ENCODE data around the gene TMC3.
A peak's percentile ranks its signal among the peaks of the same experiment; 100 is the strongest.

TMC3 gene

DNA sequence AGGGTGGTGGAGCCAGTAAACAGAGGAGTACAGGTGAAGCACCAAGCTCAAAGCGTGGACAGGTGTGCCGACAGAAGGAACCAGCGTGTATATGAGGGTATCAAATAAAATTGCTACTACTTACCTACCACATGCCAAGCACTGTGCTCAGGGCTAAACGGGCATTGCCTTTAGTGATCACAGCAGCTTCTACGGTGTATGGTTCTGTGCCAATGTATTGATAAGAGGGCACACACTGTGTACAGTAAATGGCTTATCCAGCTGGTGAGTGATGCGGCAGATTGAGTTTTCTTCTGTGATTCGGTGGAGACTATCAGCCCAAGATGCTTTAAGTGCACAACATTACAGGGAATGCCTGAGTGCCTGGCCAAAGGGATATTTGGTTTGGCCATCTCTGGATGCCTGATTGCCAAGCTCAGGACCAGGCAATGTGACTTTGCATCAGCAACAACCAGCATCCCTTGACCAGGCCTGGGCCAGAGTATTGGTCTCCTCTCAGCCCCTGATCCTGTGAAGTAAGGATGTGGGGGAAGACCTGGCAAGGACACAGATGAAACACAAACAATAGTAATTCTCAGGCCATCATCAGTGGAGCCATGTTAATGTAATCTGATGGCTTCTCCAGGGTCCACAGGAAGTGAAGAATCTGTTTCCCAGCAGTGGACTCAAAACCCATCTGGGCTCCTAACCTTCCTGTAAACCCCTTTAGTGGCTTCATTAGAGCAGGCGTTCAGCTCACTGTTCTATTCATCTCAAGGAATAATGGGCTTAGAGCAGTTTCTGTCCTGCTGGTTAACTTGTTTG, 64.2 kb downstream of the TMC3 start:
- peaks cover 86% of the 10 kb centered on the region for H3K36me3 ChIP-seq (replicated peaks; ENCODE audit: low read depth, low read length)
- H3K9me3 ChIP-seq (ENCODE audit: insufficient read depth, low read length) = no peaks in the 10 kb centered on the region
- H3K27me3 ChIP-seq (ENCODE audit: low read depth, low read length) = no peaks in the 10 kb centered on the region
- H3K27ac ChIP-seq (ENCODE audit: low read length) = peak overlapping the region; percentile 98
- no peak overlapping the region for H3K4me3 ChIP-seq (ENCODE audit: low read length)
- H3K4me1 ChIP-seq (ENCODE audit: low read length) = peaks cover 100% of the 10 kb centered on the region
- H3K4me2 ChIP-seq (ENCODE audit: low read length) = peak overlapping the region; percentile 31; the same call in 1 of the 2 replicates
- TF ChIP-seq, protein P1, sequence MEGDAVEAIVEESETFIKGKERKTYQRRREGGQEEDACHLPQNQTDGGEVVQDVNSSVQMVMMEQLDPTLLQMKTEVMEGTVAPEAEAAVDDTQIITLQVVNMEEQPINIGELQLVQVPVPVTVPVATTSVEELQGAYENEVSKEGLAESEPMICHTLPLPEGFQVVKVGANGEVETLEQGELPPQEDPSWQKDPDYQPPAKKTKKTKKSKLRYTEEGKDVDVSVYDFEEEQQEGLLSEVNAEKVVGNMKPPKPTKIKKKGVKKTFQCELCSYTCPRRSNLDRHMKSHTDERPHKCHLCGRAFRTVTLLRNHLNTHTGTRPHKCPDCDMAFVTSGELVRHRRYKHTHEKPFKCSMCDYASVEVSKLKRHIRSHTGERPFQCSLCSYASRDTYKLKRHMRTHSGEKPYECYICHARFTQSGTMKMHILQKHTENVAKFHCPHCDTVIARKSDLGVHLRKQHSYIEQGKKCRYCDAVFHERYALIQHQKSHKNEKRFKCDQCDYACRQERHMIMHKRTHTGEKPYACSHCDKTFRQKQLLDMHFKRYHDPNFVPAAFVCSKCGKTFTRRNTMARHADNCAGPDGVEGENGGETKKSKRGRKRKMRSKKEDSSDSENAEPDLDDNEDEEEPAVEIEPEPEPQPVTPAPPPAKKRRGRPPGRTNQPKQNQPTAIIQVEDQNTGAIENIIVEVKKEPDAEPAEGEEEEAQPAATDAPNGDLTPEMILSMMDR (IDR thresholded peaks at IDR 0.05; ENCODE audit: low read depth, low read length) = no peak
- TF ChIP-seq EZH2phosphoT487 (IDR thresholded peaks at IDR 0.05; ENCODE audit: low read depth) = no peak
- peaks cover 50% of the 10 kb centered on the region for H4K20me1 ChIP-seq (ENCODE audit: insufficient read depth, low read length)
- H3K9ac ChIP-seq (ENCODE audit: low read length) = peak overlapping the region; percentile 66; the same call in 1 of the 2 replicates
- peaks cover 59% of the 10 kb centered on the region for H3K79me2 ChIP-seq (ENCODE audit: low read length)
- no peak overlapping the region for H2AFZ ChIP-seq (ENCODE audit: low read depth, low read length)

DNA sequence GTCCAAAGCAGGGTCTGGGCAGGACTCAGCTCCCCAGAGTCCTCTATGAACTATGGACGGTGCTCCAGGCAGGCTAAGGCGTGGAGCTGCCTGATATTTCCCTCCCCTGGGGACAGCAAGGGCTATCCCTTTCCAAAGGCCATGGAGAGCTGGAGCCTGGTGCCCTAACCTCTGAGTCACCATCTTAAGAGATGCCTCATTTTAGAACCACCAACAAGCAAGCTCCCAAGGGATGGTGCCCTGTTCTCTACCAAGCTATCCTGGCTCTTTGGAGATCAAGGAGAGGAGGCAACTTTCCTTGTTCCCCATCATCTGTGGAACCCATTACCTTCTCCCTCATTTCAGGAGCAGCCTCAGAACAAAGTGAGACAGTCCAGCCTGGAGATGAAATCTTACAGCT, 65.8 kb downstream of the TMC3 start:
- no peaks in the 10 kb centered on the region for H3K9me3 ChIP-seq (ENCODE audit: insufficient read depth, low read length)

DNA sequence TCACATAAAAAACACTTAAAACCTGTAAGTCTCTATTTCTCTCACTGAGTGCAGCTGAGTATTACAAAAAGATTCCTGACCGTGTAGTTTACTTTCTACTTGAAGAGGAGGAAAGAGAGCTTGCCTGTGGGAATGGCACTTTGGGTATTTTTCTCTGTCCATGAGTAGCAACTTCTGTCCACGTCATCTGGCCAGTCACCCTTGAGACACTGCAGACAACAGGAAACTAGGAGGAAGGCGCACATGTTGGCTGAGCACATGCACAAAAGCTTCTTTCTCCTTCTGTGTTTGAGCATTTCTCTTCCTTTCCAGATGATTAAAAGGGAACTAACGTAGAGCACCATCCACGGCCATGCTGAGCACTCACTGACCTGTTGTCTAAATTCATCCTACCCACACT, 69.8 kb downstream of the TMC3 start:
- H3K36me3 ChIP-seq (replicated peaks; ENCODE audit: low read depth, low read length) = peaks cover 96% of the 10 kb centered on the region
- peak overlapping the region; percentile 83 for H3K4me2 ChIP-seq (ENCODE audit: low read length)
- no peaks in the 10 kb centered on the region for H3K27me3 ChIP-seq (ENCODE audit: low read depth, low read length)
- peak overlapping the region; percentile 100 for H3K9ac ChIP-seq (ENCODE audit: low read length)
- peaks cover 58% of the 10 kb centered on the region for H4K20me1 ChIP-seq (ENCODE audit: insufficient read depth, low read length)
- TF ChIP-seq, protein P1 (IDR thresholded peaks at IDR 0.05; ENCODE audit: low read depth, low read length) = no peak
- H2AFZ ChIP-seq (ENCODE audit: low read depth, low read length) = no peak overlapping the region
- H3K9me3 ChIP-seq (ENCODE audit: insufficient read depth, low read length) = no peaks in the 10 kb centered on the region
- peak overlapping the region; percentile 86 for H3K4me3 ChIP-seq (ENCODE audit: low read length)
- peaks cover 95% of the 10 kb centered on the region for H3K4me1 ChIP-seq (ENCODE audit: low read length)
- H3K27ac ChIP-seq (ENCODE audit: low read length) = peak overlapping the region; percentile 98
- H3K79me2 ChIP-seq (ENCODE audit: low read length) = peaks cover 92% of the 10 kb centered on the region

More for the DNA sequence above, 65.8 kb downstream of the TMC3 start:
- Histone ChIP-seq H3K9ac (ENCODE audit: low read length) (no peak overlapping the region), H3K4me1 (ENCODE audit: low read length) (peaks cover 100% of the 10 kb centered on the region), H3K27me3 (ENCODE audit: low read depth, low read length) (no peaks in the 10 kb centered on the region), H3K4me3 (ENCODE audit: low read length) (no peak overlapping the region), H3K27ac (ENCODE audit: low read length) (peak overlapping the region; percentile 98), H3K79me2 (ENCODE audit: low read length) (peaks cover 71% of the 10 kb centered on the region), H4K20me1 (ENCODE audit: insufficient read depth, low read length) (peaks cover 65% of the 10 kb centered on the region), H3K4me2 (ENCODE audit: low read length) (no peak overlapping the region), H2AFZ (ENCODE audit: low read depth, low read length) (no peak overlapping the region), H3K36me3 (replicated peaks; ENCODE audit: low read depth, low read length) (peaks cover 93% of the 10 kb centered on the region)
- TF ChIP-seq EZH2phosphoT487 (IDR thresholded peaks at IDR 0.05; ENCODE audit: low read depth) = no peak
- TF ChIP-seq, protein P1 (IDR thresholded peaks at IDR 0.05; ENCODE audit: low read depth, low read length) = no peak

DNA sequence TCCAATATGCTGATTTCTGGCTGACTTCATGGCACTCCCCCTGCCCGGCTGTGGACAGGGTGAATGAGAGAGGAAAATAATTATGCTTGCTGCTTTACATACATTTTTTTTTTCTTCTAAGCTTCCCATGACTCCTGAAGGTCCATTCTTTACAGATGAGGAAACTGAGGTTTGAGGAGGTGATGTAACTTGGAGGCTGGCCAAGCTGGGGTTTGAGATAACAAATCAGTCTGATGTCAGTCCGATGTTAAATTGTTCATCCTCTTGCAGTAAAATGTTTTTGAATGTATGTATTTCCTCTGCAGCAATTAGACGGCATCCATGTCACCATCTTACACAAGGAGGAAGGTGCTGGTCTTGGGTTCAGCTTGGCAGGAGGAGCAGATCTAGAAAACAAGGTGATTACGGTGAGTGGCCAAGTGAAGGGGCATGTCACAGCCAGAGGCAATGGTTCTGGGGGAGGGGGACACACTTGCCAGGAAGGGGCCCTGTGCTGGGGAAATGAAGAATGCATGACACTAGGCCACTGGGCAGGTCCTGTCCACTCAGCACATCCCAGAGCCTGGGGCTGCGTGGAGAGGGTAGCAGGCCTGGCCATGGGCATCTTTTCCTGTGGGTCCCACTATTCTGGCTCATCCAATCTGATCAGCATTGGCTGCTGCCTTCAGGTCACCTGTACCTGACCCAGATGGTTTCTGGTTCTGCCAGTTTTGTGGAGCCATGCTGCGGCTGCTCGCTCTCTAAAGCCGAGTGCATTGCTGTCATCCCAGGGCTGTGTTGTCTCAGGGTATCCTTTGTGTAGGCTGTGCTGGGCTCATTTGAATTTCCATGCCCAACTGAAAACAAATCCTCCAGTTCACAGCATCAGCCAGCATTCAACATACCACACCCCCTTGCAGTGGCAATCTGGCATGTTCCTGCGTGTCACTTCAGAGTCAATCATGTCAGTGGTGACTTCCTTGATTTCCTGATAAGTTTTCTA, 70.5 kb downstream of the TMC3 start:
- peaks cover 95% of the 10 kb centered on the region for H3K4me1 ChIP-seq (ENCODE audit: low read length)
- peak overlapping the region; percentile 98 for H3K27ac ChIP-seq (ENCODE audit: low read length)
- no peaks in the 10 kb centered on the region for H3K27me3 ChIP-seq (ENCODE audit: low read depth, low read length)
- H2AFZ ChIP-seq (ENCODE audit: low read depth, low read length) = no peak overlapping the region
- no peak for TF ChIP-seq EZH2phosphoT487 (IDR thresholded peaks at IDR 0.05; ENCODE audit: low read depth)
- TF ChIP-seq, protein P1 (IDR thresholded peaks at IDR 0.05; ENCODE audit: low read depth, low read length) = no peak
- peak overlapping the region; percentile 86 for H3K4me3 ChIP-seq (ENCODE audit: low read length)
- H3K4me2 ChIP-seq (ENCODE audit: low read length) = peak overlapping the region; percentile 83
- H3K36me3 ChIP-seq (replicated peaks; ENCODE audit: low read depth, low read length) = peaks cover 96% of the 10 kb centered on the region
- peak overlapping the region; percentile 100 for H3K9ac ChIP-seq (ENCODE audit: low read length)
- H3K9me3 ChIP-seq (ENCODE audit: insufficient read depth, low read length) = no peaks in the 10 kb centered on the region
- H3K79me2 ChIP-seq (ENCODE audit: low read length) = peaks cover 96% of the 10 kb centered on the region
- H4K20me1 ChIP-seq (ENCODE audit: insufficient read depth, low read length) = peaks cover 51% of the 10 kb centered on the region
